ENCODE measurements around the gene FGD4.

DNA sequence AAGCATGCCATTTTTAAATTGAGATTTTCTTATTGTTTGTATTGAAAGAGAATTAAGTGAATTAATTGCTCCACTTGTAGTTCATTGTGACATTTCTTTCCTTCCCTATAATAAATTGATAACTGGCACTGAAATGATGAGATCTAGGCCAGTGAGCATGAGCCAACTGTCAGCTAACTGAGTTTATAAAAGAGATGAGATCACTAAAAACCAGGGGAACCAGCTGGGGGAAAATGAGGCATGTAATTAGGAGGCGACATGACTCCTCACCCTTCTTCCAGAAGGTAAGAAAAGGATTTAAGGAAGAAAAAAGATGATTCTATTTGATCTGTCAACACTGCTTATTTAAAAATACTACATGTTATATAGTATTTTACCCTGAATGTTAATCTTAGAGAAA is 175.2 kb downstream of the FGD4 start:
- TF ChIP-seq BHLHE40 (IDR thresholded peaks at IDR 0.05; ENCODE audit: borderline replicate concordance) (no peak), ELF4 (IDR thresholded peaks at IDR 0.05) (no peak), SUZ12 (IDR thresholded peaks at IDR 0.05) (no peak), FOXK2 (IDR thresholded peaks at IDR 0.05) (no peak), FOXM1 (IDR thresholded peaks at IDR 0.05; ENCODE audit: borderline replicate concordance) (no peak), SP1 (IDR thresholded peaks at IDR 0.05) (no peak), FOXA1 (IDR thresholded peaks at IDR 0.05) (no peak), HDGF (IDR thresholded peaks at IDR 0.05; ENCODE audit: borderline replicate concordance) (no peak), ARNT (IDR thresholded peaks at IDR 0.05) (no peak), L3MBTL2 (conservative IDR thresholded peaks at IDR 0.05) (no peak), ZNF384 (IDR thresholded peaks at IDR 0.05) (no peak), TARDBP (IDR thresholded peaks at IDR 0.05) (no peak), NFRKB (IDR thresholded peaks at IDR 0.05) (no peak)
- TF ChIP-seq, protein P1, sequence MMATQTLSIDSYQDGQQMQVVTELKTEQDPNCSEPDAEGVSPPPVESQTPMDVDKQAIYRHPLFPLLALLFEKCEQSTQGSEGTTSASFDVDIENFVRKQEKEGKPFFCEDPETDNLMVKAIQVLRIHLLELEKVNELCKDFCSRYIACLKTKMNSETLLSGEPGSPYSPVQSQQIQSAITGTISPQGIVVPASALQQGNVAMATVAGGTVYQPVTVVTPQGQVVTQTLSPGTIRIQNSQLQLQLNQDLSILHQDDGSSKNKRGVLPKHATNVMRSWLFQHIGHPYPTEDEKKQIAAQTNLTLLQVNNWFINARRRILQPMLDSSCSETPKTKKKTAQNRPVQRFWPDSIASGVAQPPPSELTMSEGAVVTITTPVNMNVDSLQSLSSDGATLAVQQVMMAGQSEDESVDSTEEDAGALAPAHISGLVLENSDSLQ (IDR thresholded peaks at IDR 0.05) = no peak

Measured in HEK293T (cell line).